GM18907 (cell line): Measurements from ENCODE around the gene CYP27C1.
A peak's percentile ranks its signal among the peaks of the same experiment; 100 is the strongest.
"Not testable (repeated sequence)": the region's sequence is repeated elsewhere in the genome, so short reads cannot be mapped to it uniquely, and the experiment has no call there.

Experiments used
- ATAC-seq: cut with Tn5 transposase; IDR thresholded peaks from one replicate; pipeline ENCODE4 v1.9.1; 2021; ENCODE audit warnings: mild to moderate bottlenecking, moderate library complexity; ENCODE audit not compliant: unreplicated experiment

CYP27C1 gene

DNA sequence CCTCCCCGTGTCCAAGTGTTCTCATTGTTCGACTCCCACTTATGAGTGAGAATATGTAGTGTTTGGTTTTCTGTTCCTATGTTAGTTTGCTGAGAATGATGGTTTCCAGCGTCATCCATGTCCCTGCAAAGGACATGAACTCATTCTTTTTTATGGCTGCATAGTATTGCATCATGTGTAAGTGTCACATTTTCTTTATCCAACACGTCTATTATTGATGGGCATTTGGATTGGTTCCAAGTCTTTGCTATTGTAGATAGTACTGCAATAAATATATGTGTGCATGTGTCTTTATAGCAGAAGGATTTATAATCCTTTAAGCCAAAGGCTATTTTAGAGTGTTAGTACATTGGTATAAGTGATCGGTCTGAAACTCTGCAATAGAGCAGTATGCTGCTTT lies 4.0 kb upstream of the CYP27C1 start:
- ATAC-seq, result not testable (repeated sequence)

DNA sequence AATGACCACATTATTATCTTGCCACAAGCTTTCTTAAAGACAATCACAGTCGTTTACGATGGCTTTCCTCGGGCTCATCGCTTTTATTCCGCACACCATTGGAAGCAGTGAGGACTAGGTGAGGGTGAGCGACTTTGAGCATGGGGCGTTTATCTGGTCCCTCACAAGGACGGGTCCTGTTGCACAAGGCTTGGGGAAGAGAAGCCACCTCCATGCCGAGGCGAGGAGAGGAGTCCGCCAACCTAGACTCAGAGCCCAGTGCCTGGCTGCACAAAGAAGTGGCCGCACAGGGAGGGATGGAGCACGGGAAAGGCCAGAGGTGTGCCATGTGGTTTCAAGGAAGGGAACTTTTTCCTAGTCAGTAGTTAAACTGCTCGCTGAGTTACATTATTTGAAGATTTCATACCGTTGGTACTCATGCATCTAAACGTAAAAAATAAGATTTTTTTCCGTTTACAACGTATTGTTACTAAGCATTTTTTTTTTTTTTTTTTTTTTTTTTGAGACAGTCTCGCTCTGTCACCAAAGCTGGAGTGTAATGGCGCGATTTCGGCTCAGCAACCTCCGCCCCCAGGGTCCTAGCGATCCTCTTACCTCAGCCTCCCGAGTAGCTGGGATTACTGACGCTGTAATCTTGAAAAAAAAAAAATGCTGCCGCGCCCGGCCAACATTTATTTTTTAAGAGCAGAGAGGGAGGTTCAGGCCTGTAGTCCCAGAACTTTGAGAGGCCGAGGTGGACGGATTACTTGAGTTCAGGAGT lies 849 bp upstream of the CYP27C1 start:
- no peak for ATAC-seq

DNA sequence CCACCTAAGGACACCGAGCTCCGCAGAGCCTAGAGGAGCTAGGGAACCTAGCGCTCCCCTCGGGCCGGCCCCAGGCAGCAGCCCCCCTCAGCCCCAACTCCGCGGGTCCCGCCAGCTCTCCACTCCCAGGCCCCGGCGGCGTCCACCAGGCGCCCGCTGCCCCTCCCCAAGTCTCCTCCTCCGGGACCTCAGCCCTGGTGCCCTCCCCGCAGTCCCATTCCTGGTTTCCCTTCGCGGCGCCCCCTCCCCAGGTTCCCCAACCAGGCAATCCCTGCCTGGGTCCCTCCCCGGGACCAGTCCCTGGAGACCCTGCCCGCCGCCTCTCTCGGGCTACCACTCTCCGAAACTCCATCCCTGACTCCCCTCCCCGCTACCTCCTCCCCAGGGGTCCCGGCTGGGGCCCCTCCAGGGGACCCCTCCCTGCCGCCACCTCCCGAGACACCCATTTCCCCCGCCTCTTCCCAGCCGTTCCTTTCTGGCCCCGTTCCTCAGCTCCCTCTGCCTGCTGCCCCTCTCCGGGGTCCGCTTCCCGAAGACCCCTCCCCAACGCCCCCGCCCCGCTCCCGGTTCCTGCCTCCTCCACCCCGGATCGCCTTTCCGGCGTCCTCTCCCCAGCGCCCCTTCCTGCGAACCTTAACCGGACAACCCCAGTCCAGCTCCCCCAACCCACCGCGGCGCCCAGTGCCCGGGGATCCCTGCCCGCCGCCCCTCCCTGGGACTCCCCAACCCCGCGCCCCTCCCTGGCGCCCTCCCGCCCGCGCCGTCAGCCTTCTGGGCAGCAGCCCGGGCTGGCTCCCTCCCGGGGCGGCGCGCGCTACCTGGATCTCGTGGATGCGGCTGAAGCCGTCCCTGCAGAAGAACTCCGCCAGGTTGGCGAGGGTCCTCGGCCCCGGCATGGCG lies 678 bp downstream of the CYP27C1 start:
- ATAC-seq, result no peak

DNA sequence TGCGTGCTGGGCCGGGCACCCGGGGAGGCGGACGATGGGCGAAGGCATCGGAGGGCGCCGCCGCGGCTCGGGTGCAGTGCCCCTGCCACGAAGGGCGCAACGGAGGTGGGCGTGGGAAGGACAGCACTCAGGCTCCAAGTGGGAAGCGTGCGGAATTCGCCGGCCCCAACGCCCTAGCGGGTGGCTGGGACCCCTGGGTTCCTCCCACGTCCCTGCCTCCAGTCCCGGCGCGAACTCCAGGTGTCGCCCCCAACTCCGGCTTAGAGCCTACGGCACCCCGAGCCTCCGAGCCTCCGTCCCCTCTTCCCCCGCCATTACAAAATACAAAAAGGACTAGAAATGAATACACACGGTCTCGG lies 1.3 kb downstream of the CYP27C1 start:
- no peak for ATAC-seq

DNA sequence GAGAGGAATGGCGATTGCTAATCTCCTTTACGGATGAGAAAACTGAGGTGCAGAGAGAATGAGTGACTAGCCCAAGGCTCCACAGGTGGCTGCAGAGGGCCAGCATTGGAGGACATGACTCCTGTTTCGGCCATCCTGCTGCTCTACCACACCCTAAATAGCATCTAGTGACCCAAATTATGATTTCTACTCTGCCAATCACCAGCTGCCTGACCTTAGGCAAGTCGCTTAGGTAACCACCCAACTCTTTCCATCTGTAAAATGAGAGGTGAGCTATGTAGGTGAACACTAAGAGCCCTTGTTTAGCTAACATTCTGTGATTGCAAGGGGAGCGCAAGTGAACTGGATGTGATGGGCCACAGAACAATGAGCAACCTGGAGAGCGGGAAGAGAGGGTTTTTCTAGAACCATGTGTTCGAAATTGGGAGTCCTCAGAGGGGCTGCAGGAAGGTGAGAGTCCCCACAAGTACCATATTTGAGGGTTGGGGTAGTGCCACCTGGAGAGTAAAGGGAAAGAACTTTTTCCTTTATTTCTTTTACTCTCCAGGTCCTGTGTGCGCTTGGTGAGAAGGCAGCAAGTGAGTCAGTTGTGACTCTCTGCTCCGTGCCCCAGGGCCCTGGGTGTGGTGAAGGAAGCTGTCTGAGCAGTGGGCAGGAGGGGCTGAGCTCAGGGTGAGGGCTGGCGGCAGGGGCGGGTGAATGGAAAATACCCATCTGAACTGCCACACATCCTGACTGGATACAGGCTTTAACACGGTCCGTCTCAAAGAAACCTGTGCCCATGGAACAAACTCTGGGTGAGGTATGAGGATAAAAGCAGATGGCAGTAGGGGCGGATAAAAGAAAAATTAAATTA lies 2.4 kb downstream of the CYP27C1 start:
- ATAC-seq, result no peak

- no peak for ATAC-seq
Observed at GRCh38 chr2:127216593-127216992, 3.5 kb downstream of the CYP27C1 start.

DNA sequence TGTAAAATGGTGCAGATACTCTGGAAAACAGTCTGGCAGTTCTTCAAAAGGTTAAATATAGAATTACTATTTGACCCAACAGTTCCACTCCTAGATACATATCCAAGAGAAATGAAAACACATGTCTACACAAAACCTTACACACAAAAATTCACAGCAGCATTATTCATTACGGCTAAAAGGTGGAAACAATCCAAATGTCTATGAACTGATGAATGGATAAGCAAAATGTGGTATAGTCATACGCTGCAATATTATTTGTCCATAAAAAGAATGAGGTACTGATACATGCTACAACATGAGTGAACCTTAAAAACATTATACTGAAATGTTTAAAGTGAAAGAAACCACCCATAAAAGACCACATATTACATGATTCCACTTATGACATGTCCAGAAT lies 4.0 kb downstream of the CYP27C1 start:
- ATAC-seq, result no peak

DNA sequence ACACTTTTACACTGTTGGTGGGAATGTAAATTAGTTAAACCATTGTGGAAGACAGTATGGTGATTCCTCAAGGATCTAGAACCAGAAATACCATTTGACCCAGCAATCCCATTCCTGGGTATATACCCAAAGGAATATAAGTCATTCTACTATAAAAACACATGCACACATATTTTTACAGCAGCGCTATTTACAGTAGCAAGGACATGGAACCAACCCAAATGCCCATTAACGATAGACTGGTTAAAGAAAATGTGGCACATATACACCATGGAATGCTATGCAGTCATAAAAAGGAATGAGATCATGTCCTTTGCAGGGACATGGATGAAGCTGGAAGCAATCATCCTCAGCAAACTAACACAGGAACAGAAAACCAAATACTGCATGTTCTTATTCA lies 5.9 kb downstream of the CYP27C1 start:
- ATAC-seq, result not testable (repeated sequence)

- ATAC-seq, result no peak
Observed at GRCh38 chr2:127208313-127208712, 11.8 kb downstream of the CYP27C1 start.

GRCh38 chr2:127205218-127206125 lies 14.6 kb downstream of the CYP27C1 start:
- ATAC-seq, result no peak

GRCh38 chr2:127201452-127201851 lies 18.6 kb downstream of the CYP27C1 start:
- no peak for ATAC-seq

DNA sequence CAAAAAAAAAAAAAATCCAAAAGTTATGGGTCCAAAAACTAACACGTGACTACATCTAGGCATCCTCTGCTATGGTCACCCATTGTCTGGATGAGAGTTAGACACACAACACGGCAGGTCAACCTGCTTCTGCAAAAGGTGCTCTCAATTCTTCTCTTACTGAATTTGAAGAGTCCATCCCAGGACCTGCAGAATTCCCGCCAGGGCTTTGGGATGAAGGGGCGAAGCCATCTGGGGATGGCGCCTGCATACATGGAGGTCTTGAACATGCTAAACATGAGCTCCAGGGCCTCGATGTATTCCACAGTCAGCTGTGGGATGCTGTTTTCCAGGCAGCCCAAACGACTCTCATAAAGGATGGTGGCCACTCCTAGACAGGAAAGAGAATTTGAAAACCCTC lies 19.1 kb downstream of the CYP27C1 start:
- ATAC-seq, result no peak

DNA sequence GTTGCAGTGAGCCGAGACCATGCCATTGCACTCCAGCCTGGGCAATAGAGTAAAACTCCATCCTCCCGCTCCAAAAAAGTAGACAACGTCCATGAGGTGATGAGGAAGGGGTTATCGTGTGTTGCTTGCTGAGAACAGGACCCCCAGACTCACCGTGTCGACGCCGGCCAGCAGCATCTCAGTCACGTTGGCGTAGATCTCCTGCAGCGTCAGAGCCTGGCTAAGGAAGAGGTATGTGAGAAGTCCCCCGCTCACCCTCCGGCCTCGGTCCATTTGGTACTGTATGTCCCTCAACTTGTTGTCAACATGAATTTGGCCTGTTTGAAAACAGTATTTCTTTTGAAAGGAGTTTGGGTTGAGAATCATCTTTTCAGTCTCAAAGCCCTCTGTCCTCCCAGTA lies 20.9 kb downstream of the CYP27C1 start:
- no peak for ATAC-seq

GRCh38 chr2:127197475-127198385 lies 22.4 kb downstream of the CYP27C1 start:
- peak; percentile 61 for ATAC-seq

DNA sequence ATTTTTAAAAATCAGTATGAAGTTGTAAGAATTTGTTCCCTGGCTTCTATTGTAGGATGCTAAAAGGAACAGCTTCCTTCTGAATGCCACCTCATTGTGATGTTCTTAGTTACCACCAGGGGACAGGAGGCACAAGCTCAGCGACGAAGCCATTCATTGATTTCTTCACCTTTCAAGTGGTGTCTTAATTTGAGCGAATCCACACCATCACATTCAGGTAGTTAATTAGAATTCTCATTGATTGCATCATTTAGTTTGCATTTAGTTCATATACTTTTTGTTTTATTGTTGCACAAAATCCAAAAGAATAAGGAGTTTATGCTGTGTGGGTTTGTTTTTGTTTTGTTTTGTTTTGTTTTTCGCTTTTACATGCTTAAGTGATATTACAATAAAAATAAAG lies 23.1 kb downstream of the CYP27C1 start:
- no peak for ATAC-seq

GRCh38 chr2:127196549-127196948 lies 23.6 kb downstream of the CYP27C1 start:
- ATAC-seq, result no peak

DNA sequence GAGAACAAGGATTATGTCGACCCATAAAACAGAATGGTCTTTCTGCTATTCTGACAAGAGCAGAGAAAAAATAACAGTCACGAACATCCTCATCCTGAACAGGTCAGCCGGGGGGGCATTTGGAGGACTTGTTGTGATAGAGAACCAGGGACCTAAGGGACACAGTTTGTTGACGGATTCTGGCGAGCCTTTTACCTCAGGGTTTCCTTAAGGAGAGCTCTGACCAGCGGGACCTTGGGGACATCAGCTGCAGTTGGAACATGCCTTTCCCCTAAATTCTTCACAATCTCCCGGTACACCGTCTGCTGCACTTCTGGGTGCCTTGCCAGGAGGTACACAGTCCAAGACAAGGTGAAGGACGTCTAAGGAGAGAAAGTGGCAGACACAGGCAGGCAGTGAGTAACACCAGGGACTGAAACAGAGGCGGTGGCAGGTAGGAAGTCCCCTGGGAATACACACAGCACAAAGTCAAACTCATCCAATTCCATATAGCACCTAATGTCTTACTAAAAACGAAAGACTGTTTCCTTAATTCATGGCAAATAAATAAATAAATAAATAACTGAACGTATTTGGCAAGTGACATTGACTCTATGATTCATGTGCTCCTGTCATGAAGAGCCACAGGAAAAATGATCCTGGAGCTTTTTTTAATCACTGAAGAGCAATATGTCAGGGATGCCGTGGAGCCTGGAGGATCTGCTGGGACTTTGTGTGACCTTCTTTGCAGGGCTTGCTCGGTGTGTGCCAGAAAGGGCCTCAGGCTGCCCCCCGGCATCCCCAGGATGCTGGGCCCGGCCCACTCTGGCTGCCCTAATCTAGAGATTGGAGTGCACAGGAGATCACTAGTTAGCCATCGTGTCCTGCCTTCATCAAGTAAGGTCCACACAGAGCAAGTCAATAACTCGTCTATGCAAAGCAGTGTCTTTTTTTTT lies 24.7 kb downstream of the CYP27C1 start:
- no peak for ATAC-seq

DNA sequence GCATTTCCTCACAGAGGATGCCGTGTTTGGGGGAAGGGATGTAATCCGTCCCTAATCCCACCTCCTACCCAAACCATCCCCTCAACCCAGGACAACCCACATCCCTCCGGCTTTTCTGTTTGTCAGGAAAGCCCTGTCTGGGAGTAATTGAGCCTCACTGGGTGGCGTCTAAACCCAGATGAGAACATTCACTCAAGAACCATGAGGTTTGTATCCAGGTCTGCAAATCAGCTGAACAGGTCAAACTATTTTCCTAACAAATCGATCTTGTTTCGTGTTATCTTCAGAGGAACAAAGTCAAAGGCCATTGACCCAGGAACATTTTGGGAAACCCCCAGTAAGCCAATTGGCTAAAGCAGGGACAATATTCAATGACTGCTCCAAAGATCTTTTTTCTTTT lies 25.7 kb downstream of the CYP27C1 start:
- ATAC-seq, result no peak
